Endothelial cell of umbilical vein (primary cell): ENCODE measurements around the gene FARP1.

Experiments
- EZH2 ChIP-seq: IDR thresholded peaks from 2 replicates; pipeline ENCODE4 v1.6.1; 2012; ENCODE audit warnings: borderline replicate concordance, low read depth, mild to moderate bottlenecking, moderate library complexity, low read length, inconsistent platforms; ENCODE audit not compliant: severe bottlenecking
- GATA2 ChIP-seq: IDR thresholded peaks from 2 replicates; pipeline ENCODE4 v1.7.0; 2011; ENCODE audit warnings: low read depth, mild to moderate bottlenecking, moderate library complexity, mixed read lengths, low read length; ENCODE audit not compliant: insufficient read length, insufficient read depth
- MYC ChIP-seq: IDR thresholded peaks from one replicate; pipeline ENCODE4 v1.6.1; 2011; ENCODE audit warnings: mild to moderate bottlenecking, low read depth, low read length
- POLR2A ChIP-seq: IDR thresholded peaks from 2 replicates; pipeline ENCODE4 v1.6.1; 2012; ENCODE audit warnings: low read depth, mild to moderate bottlenecking, control low read depth, low read length
- POLR2AphosphoS5 ChIP-seq: IDR thresholded peaks from 2 replicates; pipeline ENCODE4 v1.6.1; 2012; ENCODE audit warnings: low read depth, mild to moderate bottlenecking, control low read depth, low read length, moderate library complexity; ENCODE audit not compliant: insufficient read depth
- TF ChIP-seq, protein P1 (sequence below), 2 donors: IDR thresholded peaks; 1 replicate in 1 of 2; 2 replicates in 1 of 2; pipeline ENCODE4 v1.5.1; 2011; ENCODE audit warnings: low read length in 2 of 2, mild to moderate bottlenecking in 2 of 2, moderate library complexity in 2 of 2, control low read depth in 1 of 2, inconsistent platforms in 1 of 2, low read depth in 1 of 2; ENCODE audit not compliant: insufficient read depth in 1 of 2; ENCODE audit errors: extremely low read depth in 1 of 2
- TF ChIP-seq, protein P2 (sequence below): IDR thresholded peaks from 2 replicates; pipeline ENCODE4 v1.6.1; 2011; ENCODE audit not compliant: insufficient read depth, insufficient read length

DNA sequence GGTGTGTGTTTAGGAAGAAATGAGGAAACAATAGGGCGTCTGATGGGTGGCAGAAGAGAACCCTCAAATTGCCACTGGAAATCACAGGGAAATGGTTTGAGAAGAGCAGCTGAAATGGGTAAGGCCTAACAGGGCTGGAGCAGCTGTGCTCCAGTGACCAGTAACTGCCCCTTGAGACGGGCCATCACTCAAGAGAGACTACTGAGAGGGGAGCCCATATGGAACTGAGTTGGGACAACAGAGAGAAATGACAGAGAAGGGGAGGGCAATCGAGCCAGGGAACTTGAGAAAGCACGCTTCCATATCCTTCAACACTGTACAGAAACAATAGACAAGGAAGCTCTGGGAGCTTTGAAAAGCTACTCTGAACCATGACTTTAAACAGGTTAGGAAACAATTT, 209.3 kb downstream of the FARP1 start:
- TF ChIP-seq POLR2A: no peak
- TF ChIP-seq, protein P1, sequence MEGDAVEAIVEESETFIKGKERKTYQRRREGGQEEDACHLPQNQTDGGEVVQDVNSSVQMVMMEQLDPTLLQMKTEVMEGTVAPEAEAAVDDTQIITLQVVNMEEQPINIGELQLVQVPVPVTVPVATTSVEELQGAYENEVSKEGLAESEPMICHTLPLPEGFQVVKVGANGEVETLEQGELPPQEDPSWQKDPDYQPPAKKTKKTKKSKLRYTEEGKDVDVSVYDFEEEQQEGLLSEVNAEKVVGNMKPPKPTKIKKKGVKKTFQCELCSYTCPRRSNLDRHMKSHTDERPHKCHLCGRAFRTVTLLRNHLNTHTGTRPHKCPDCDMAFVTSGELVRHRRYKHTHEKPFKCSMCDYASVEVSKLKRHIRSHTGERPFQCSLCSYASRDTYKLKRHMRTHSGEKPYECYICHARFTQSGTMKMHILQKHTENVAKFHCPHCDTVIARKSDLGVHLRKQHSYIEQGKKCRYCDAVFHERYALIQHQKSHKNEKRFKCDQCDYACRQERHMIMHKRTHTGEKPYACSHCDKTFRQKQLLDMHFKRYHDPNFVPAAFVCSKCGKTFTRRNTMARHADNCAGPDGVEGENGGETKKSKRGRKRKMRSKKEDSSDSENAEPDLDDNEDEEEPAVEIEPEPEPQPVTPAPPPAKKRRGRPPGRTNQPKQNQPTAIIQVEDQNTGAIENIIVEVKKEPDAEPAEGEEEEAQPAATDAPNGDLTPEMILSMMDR (IDR thresholded peaks at IDR 0.05; ENCODE audit: extremely low read depth in 1 of 2, insufficient read depth in 1 of 2, low read depth in 1 of 2, low read length in 2 of 2): no peak
- TF ChIP-seq MYC: no peak
- no peak for TF ChIP-seq EZH2
- no peak for TF ChIP-seq GATA2
- TF ChIP-seq POLR2AphosphoS5: no peak
- TF ChIP-seq, protein P2, sequence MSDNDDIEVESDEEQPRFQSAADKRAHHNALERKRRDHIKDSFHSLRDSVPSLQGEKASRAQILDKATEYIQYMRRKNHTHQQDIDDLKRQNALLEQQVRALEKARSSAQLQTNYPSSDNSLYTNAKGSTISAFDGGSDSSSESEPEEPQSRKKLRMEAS: no peak
